Measurements from ENCODE around the gene RASGRF2.

DNA sequence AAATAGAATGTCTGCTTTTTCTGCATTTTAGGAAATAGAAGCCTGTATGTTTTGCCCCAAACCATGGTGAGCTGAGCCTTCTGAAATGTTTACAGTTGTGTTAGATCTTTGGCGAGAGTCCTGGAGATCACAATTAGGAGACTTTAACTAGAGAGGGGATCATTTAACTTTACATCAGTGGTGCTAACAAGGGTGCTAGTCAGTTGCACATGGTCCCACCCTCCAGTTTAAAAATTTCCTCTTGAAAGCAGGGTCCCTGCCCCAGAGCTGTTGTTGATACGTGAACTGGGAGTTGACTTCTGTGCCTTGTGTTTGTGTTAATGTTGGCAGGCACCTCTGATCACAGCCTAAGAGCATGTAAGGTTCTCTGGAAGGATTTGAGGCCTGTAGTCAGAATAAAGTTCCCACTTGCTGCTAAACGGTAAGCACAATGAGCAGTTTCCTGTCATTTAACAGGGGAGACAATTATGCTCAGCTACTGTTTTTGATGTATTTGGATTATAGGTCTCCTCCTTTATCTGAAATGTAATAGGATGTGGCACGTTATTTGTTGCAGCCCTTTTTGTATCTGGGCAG is 43.7 kb downstream of the RASGRF2 start:
- TF ChIP-seq, protein P1, sequence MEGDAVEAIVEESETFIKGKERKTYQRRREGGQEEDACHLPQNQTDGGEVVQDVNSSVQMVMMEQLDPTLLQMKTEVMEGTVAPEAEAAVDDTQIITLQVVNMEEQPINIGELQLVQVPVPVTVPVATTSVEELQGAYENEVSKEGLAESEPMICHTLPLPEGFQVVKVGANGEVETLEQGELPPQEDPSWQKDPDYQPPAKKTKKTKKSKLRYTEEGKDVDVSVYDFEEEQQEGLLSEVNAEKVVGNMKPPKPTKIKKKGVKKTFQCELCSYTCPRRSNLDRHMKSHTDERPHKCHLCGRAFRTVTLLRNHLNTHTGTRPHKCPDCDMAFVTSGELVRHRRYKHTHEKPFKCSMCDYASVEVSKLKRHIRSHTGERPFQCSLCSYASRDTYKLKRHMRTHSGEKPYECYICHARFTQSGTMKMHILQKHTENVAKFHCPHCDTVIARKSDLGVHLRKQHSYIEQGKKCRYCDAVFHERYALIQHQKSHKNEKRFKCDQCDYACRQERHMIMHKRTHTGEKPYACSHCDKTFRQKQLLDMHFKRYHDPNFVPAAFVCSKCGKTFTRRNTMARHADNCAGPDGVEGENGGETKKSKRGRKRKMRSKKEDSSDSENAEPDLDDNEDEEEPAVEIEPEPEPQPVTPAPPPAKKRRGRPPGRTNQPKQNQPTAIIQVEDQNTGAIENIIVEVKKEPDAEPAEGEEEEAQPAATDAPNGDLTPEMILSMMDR (IDR thresholded peaks at IDR 0.05): no peak
- TF ChIP-seq POLR2AphosphoS5 (IDR thresholded peaks at IDR 0.05) (no peak), EP300 (IDR thresholded peaks at IDR 0.05) (no peak), POLR2A (IDR thresholded peaks at IDR 0.05) (no peak)
